Activated naive CD4-positive, alpha-beta T cell treated with Interleukin-2 at 50 U/mL for 16 hours (primary cell): Measurements from ENCODE around the gene SIGLEC1.

Experiments
- DNase-seq: peaks from one replicate; pipeline ENCODE4 v3.0.0-alpha.2; 2020

The SIGLEC1 gene

DNA sequence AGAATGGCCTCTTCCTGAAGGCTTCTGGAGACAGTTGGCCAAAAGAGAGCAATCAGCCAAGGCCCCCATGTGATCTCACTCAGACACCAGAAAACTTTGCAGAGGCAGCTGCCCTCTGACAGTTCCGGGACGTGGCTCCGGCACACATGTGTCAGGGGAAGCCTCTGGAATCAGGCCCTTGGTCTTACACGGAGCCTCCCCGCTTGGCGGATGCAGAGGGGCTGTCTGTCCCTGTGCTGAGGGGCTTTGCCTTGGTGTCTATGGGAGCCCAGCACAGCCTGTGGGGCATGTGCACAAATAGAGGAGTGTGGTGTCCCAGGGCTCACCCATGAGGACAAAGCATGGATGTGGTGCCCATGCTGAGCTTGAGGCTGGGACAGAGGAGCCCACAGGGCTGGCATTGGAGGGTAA lies 13.8 kb downstream of the SIGLEC1 start:
- no peak for DNase-seq

DNA sequence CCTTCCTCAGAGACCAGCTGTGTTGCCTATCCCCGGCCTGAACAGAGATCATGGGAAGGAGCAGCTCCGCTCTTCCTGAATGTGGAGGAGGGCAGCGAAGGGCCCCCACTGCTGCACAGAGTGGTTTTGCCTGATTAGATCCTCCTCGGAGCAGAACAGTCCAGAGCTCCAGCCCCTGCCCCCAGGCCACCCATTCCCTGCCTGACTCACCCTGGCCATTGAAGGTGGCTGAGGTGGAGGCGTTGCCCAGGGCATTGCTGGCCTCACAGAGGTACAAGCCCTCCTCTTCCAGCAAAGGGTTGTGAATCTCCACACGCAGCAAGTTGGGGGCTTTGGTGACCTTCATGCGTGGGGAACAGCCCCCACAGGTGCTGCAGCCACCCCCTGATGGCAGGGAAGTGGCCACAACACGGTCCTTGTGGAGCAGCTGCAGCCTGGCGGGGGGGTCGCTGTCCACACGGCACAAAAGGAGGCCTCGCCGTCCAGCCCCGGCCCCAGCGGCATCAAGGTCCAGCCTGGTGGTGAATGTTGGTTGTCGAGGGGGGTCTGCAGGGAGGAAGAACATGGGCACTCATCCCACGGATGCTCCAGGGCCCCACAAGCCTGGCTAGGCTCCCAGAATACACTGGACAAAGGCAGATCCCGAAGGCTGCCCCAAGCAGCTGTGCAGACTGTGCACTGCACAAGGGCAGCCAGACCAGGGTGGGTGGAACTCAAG lies 14.7 kb downstream of the SIGLEC1 start:
- no peak for DNase-seq

DNA sequence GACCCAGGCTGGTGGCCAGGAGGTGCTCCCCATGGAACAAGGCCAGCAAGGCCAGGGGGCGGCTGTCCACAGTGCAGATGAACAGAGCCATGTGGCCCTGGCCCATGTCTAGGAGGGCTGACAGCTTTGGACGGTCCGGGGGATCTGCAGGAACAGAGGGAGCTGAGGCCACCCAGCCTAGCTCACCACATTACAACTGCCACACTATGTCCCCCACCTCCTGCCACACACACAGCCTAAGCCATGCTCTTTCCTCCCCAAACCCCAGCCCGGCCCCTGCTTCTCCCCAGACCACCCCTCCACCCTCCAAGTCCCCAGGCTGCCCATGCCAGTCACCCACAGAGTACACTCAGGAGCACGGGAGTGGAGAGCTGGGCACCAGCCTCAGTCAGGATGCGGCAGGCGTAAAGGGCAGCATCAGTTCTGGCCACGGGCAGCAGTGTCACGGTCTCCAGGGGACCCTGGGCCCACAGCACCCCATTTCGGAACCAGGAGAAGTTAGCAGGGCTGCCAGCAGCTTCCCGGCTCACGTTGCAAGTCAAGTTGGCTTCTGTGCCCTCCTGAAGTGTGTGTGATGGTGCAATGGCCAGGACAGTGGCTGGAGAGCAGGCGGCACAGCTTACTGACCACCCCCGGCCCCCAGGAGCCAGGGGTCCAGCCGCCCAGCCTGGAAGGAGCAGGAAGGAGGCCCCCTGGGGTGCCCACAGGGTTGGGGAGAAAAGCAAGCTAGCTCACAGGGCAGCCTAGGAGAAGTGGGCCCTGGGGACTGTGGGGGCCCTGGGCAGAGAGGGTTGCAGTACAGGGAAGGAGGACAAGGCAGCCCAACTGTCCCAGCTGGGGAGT lies 15.4 kb downstream of the SIGLEC1 start:
- no peak for DNase-seq

DNA sequence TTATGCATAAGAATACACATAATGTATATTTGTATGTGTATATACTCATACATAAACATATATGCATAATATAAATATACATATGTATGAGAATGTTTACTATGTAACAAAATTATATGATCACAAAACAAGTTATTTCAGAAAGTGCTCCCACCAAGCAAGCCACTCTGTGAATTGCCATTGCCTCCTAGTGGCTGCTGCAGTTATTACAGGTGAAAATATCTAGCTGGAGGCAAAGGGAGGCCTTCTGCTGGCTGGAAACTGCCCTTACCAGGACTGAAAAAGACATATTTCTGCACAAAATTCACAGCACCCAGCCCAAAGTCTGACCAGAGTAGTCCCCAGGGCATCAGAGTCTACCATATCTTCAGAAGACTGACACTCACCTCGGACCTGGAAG lies 16.2 kb downstream of the SIGLEC1 start:
- DNase-seq = no peak

DNA sequence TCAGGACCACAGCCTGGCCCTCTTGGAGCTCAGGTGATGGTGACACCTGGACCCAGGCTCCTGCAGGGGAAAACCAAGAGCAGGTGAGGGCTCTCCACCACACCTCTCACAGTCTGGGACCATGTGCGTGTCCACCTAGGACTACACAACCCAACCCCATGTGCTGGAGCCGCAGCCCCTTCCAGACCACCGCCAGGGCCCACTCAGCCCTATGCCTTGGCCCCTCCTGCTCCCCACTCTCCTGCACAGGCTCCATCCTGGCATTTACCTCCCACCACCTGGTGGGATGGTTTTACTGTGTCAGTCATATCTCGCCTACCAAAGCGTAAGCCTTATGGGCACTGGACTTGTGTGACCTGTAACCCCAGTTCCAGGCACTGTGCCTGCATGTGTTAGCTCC lies 17.5 kb downstream of the SIGLEC1 start:
- no peak for DNase-seq

DNA sequence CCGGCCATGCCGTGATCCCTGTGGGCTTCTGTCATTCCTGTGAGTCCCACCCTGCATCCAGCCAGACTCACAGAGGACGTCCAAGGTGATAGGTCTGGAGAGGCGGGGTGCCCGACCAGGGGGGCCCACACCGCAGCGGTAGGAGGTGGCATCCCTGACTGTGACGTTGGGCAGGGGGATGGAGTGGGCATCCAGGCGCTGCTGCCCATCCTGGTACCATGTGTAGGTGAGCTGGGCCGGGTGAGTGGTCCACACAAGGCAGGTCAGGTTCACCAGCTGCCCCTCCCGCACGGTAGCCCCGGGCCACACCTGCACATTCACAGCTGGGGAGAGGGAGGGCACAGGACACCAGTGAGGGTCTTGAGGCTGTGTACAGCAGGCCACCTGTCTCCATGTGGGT lies 19.0 kb downstream of the SIGLEC1 start:
- no peak for DNase-seq

DNA sequence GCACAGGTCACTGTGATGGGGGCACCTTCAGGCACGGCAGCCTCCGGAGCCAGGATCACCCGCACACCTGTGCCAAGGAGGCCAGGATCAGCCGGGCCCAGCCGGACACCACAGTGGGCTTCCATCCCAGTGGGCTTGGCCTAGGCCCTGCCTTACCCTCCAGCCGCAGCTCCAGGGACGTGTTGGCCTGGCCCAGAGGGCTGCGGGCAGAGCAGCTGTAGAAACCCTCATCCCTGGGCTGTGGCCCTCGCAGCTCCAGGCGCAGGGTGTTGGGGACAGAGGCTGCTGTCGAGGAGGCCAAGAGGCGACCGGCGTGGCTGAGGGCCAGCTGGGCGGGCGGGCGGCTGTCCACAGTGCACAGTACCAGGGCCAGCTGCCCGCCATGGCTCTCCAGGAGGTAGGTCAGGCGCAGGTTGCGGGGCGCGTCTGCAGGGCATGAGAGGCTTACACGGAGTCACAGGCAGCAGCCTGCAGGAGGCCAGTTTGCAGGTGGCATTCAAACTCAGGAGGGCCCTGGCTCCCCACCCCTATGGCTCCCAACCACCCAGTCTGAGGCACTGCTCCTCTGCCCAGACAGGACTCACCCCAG lies 19.6 kb downstream of the SIGLEC1 start:
- DNase-seq = no peak

DNA sequence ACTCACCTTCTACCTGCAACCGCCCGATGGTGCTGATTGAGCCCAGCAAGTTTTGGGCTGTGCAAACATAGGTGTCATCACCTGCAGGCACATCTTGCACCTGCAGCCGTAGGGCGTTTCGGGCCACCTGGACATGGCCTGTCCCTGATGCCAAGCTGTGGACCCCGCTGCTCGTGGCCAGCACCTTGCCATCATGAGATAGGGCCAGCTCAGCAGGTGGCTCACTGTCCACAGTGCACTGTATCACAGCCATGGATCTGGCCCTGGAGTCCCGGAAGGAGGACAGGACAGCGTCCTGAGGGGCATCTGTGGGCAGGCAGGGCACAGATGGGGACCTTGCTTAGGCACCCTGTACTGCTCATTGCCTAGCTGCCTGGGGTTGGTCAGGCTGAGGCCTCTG lies 20.5 kb downstream of the SIGLEC1 start:
- no peak for DNase-seq

DNA sequence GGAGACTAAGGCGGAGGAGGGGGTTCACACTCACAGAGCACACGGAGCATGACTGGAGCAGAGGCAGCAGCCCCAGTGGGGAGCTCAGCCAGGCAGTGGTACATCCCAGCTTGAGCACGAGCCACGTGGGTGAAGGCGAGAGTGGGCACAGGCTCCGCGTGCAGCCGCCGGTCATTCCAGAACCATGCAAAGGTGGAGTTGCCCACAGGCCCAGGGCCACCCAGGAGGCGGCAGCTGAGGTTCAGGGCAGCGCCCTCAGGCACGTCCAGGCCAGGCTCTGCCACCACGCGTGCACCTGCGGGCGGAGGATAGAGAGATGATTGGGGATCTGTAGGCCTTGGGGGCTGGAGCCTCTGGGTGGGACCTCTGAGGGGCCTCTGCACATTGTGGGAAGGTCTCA lies 21.1 kb downstream of the SIGLEC1 start:
- DNase-seq = no peak

DNA sequence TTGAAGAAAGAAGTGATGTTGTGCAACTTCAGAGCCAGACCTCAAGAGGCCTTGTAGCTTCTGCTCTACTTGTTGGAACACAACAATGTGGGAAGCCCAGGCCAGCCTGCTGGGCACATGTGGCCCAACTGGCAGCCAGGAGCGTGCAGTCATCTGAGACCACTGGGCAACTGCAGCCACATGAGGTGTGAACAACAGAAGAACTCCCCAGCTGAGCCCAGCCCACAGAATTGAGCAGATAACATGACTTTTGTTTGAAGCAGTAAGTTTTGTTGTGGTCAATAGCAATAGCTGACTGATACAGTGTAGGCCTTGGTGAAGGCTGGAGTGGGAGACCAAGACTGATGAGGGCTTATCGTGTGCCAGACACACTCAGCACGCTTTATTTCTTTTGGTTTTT lies 22.0 kb downstream of the SIGLEC1 start:
- no peak for DNase-seq

DNA sequence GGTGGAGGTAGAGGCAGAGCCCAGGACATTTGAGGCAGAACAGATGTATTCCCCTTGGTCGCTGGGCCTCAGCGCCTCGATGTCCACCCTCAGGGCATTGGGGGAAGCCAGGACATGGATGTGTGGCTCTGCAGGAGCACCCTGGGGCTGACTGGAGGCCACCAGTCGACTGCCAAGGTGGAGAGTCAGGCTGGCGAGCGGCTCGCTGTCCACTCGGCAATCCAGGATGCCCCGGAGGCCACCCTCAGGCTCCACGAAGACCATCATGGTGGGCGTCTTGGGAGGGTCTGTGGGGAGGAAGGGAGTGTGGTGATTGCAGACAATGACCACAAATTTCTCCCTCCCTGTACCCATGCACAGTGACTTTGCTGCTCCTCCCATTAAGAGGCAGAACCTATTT lies 22.4 kb downstream of the SIGLEC1 start:
- no peak for DNase-seq

DNA sequence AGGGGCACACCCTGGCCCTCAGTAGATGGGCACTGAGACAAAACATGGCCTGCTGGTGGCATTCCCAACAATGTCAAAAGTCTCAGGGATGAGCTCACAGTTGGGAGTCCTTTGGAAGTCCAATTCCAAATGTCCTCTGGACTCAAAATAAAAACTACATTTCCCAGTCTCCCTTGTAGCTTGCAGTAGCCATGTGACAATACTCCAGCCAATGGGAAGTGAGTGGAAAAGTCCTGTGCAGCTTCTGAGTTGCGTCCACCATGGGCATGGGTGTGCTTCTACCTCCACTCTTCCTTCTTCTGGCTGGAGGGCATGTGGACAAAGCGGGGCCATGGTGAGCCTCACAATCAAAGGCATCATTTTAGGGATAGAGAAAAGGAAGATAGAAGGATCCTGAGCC lies 24.7 kb downstream of the SIGLEC1 start:
- DNase-seq = no peak

DNA sequence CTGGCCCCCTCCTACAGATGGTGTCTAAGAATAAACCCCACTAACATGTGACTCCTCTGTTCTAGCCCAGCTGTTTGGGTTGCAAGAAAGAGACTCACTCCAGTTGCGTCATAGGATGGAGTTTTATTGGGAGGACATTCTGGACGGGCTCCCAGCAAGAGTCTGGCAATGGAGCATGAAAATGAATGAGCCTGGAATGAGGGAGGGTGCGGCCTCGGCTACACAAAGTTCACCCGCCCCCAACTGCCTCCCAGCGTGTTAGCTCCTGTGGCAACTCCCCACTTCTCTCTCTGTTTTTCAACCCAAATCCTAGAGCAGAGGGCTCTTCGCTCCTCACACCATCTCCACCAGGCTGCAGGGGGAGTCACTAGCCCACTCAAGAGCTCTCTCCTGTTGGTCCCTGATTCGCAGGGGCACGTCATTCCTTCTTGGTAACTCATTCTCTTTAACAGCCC lies 25.5 kb downstream of the SIGLEC1 start:
- no peak for DNase-seq

DNA sequence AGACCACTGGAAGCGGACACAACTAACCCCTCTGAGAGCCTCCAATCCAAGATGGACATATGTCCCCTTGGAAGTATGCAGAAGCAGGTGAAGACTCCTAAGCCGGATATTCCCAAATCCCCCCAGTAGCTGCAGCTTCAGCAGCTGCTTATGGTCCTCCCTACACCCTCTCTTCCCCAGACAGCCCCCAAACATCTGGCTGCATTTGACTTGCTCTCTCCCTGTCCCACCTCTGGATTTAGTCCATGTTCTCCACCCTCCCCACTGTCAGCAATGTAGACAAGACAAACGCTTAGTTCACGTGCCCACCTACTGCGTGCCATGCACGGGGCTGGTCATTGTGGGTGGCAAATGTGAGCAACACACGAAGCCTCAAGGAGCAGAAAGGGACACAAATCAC lies 26.0 kb downstream of the SIGLEC1 start:
- no peak for DNase-seq

DNA sequence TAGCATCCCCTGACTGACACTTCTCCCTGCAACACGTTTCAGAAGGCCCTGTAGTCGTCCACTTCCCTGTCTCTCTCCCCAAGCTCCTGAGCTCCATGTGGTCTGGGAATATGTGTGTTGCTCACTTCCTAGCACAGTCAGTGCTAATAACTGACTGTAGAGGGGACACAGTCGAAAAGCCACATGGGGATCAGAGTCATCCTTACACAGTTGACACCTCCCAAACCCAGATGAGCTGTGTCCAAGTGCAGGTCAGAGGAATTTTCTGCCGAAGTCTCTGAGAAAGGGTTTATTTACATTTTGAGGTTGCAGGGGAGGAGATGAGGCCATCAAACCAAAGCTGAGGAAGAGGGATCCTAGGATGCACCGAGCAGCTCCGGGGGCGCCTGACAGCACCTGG lies 27.1 kb downstream of the SIGLEC1 start:
- DNase-seq = no peak

DNA sequence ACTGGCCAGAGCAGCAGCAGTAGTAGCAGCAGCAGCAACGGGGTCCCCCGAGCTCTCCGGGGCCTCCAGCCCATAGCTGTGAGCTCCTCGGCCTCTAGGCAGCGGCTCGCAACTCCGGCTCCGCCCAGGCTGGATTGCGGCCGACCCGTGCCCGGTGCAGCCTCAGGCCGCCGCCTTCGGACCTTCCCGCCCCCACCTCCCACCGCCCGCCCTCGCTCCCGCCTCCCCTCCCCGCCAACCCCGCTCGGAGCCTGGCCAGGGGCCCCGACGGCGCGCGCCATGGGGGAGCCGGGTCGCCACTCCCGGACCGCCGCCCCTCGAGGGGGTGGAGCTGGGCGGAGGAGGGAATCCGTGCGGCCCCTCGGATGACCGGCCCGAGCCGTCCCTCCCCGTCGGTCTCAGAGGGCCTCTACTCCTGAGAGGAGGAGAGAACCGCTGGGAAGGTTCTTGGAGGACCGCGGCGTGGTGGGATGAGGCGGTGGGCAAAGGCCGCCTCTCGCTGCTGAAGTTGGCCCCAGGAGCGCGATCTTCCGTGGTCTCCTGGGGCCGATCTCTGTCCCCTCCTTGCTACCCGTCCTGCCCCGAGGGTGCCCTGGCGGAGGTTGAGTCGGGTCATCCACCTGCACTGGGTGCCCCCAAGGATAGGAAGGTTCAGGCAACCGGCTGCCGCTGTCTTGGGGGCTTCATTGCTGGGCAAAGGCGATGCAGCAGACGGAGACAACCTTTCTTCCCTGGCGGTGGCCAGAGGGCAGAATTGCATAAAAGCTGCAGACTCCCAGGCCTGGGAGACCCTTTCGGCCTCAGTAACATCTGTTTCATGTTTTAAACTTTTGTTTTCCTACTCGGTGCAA lies 30.2 kb downstream of the SIGLEC1 start, which contains the start of gene ADAM33:
TSS of gene ADAM33 (minus strand) at position 80 of the 851 bp plus-strand sequence. CDS start at position 74, 6 bp downstream.
- no peak for DNase-seq

DNA sequence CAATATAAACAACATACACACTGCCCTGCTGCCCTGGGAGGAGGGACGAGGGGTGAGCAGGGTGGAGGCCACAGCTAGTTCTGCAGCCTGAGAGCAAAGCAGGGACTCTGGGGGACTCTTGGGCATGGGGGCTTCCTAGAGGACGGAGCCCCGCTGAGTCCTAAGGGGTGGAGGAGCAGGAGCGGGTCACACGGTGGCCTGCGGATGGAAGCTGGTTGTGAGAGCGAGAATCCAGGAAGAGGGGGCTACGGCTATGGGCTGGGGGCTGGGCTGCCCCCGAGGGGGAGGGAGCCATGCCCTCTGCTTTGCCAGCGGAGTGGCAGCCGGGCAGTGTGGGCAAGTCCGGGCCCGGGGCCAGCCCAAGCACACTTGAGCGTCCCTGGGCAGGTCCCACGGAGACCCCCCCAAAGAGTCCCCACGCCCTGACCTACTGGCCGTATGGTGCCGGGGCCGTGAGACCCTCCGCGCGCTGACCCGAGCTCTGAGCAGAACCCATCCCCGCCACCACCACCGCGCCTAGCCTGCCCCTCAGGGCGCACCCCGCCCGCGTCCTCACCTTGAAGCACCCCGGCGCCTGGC lies 31.0 kb downstream of the SIGLEC1 start:
- DNase-seq = no peak

DNA sequence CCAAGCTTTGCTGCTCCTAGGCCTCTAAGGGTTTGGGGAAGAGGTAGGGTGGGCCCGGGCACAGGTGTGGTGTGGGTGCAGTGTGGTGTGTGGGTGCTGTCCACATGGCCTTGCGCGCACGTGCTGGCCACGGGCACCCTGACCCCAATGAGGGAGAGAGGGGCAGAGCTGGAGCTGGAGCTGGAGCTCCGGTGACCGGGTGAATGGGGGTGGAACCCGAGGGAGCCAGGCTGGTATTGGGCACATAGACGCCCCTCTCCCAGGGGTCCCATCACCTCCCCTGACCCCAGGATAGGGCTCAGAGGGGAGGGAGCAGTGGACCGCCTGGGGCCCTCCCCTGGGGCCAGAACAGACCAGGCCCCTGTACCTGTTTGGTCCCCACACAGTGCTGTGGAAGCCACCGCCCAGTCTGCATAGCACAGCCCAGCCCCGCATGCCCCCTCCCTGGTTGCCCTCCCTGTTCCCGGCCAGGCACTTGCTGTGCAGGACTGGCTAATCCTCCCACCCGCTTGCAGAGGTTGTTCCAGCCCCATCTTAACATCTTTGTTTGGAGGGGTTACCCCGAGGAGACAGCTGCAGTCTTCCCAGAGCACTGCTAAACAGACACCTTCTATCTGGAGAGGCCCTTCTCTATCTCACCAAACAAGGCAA lies 31.6 kb downstream of the SIGLEC1 start:
- DNase-seq = no peak

DNA sequence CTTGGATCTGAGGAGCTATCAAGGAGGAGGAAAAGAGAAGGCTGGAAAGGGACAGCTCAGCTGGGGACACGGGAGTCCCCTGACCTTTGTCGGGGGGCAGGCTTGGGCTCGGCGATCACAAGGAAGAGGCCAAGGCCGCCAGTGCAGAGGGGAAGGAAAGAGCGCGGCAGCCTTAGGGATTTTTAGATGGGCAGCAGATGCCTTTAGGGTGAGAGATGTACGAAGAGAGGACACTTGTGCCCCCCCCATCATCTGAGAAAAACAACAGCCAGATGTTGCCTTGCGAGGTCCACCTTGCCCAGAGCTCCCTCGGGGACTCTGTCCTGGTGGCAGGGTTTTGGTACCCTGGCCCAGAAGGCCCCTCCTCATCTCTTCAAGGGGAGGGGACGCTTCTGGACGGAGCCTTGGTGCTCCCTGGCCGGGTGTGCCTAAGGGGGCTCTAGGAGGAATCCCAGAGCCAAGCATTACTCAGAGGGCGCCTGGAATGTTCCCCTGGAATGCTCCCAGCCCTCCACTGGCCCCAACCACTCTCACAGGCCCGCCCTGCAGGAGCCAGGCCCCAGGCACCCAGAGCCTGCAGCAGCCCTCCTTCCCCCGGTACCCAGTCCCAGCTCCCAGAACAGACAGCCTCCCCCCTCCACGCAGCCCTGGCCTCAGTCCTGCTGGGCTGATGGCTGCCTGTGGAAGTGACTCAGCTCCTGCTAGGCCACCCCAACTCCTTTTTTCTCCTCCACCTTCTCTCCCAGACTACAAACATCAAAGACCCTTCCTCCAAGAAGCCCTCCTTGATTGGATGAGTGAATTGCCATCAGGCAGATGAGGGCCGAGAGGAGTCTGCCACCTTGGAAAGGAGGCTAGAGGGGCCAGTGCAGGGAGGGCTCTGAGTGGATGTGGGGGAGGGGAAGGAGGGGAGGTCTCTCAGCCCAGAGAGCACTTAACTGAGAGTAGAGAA lies 32.4 kb downstream of the SIGLEC1 start:
- DNase-seq = no peak

DNA sequence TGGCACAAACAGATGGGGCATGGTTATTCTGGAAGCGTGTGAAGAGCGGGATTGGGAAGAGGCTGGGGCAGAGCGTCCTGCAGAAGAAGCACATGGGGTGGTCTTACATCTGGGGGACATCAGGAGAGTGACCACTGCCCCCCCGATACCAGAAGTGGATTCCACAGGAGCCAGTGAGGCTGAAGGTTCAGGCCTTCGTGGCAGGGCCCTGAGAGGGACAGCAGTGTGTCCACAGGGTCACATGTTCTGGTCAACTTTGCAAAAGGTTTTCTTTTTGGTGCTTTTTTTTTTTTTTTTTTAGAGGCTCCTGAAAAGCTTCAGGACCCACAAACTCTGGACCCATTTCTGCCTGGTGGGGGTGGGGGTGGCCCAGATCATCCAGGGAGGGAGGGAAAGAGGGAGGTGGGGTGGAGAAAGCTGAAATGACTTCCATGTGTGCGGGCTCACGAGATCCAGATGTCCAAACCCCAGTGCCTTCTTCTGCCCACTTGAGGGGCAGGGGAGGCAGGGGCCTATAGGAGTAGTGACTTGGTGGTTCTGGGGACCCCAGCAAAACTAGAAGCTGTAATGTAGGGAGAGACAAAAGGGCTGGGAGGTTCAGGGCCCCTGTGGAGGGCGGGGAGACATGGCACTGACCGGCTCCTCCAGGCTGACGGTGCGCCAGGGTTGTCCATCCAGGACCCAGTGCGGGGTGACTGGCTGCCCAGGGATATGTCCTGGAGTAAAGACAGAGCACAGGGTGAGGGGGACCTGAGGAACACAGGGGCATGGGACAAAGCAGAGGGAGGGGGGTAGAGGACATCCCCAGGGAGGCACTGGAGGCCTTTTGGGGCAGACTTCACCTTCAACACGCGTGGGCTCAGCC lies 33.3 kb downstream of the SIGLEC1 start:
- no peak for DNase-seq
